ENCODE data around the gene CFAP54.

GRCh38 chr12:96442906-96443305 lies 46.5 kb upstream of the CFAP54 start:
- no peak for TF ChIP-seq CTCF (conservative IDR thresholded peaks at IDR 0.05 in 1 of 2, IDR thresholded peaks at IDR 0.05 in 1 of 2; ENCODE audit: low read depth in 1 of 2, low read length in 2 of 2)
- no peak for TF ChIP-seq EZH2 (IDR thresholded peaks at IDR 0.05; ENCODE audit: low read length, missing control alignments)

All from fibroblast of lung (primary cell).